Transverse colon (tissue), 4 donors: ENCODE data around the gene MCOLN1.

Experiments used
- CTCF ChIP-seq, 5 experiments: fragments of 200-600 bp in 3 of 5; fragments of 450-650 bp in 2 of 5; sonication (generic) in 3 of 5; IDR thresholded peaks; 1 replicate in 2 of 5; 2 replicates in 3 of 5; pipeline ENCODE4 v1.5.1; 2016 to 2017; ENCODE audit warnings: antibody characterized with exemption in 5 of 5, inconsistent platforms in 3 of 5, mild to moderate bottlenecking in 2 of 5, moderate library complexity in 1 of 5
- POLR2A ChIP-seq: fragments of 450-650 bp; IDR thresholded peaks from one replicate; pipeline ENCODE4 v1.6.1; 2016; ENCODE audit warnings: antibody characterized with exemption, mild to moderate bottlenecking, moderate library complexity
- POLR2AphosphoS5 ChIP-seq, 3 donors: sonication (generic); formaldehyde crosslinking; IDR thresholded peaks; one replicate each; pipeline ENCODE4 v1.6.1; 2016; ENCODE audit warnings: antibody characterized with exemption in 3 of 3

- TF ChIP-seq CTCF (IDR thresholded peaks at IDR 0.05) (no peak), POLR2AphosphoS5 (IDR thresholded peaks at IDR 0.05) (no peak), POLR2A (no peak)
Measured at GRCh38 chr19:7533281-7533885, 11.0 kb downstream of the MCOLN1 start.
